ENCODE data around the gene MAP3K7. TPM values are rescaled to one million over a fixed set of nuclear protein-coding genes. Genes with fewer than 3 reads are reported as not detected.

MAP3K7 gene
- total and polyA plus RNA-seq, 2 donors (not counting 3 experiments of a cell fraction or from before 2014, with no cell fraction given), result 15.3 to 25.6 TPM

DNA sequence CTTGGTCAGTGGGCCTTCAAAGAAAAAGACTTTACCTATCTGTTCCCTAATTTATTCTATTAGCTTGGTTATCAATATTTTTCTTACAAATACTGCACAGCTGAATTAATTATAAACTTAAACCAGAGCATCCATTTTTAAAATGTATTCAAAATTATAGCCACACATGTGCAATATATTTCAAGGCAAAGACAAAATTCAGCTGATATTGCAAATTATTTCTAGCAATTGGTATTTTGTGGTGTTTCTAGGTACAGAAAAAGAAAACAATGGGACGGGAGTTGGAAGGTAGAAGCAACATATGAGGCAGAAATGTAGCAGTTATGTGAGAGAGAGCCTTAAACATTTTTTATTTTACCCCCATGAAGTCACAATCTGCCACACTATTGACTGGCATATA lies 64.9 kb downstream of the MAP3K7 start:
- H3K4me3 ChIP-seq (replicated peaks in 1 of 3; ENCODE audit: insufficient read depth in 1 of 3, low read depth in 1 of 3, low read length in 3 of 3), result no peak overlapping the region
- intact Hi-C loops (cut with micrococcal nuclease), result no loop called here
- TF ChIP-seq EZH2 (IDR thresholded peaks at IDR 0.05; ENCODE audit: borderline replicate concordance, low read depth, low read length, severe bottlenecking) (no peak), POLR2AphosphoS5 (IDR thresholded peaks at IDR 0.05; ENCODE audit: insufficient read depth, low read depth, low read length) (no peak), POLR2A (IDR thresholded peaks at IDR 0.05; ENCODE audit: low read depth, low read length) (no peak), FOS (IDR thresholded peaks at IDR 0.05; ENCODE audit: borderline replicate concordance, insufficient read depth, low read length) (no peak), GATA2 (IDR thresholded peaks at IDR 0.05; ENCODE audit: insufficient read depth, insufficient read length, low read depth, low read length) (no peak), JUN (IDR thresholded peaks at IDR 0.05; ENCODE audit: borderline replicate concordance, insufficient read depth, insufficient read length, low read depth) (no peak), MYC (IDR thresholded peaks at IDR 0.05; ENCODE audit: low read depth, low read length) (no peak)
- TF ChIP-seq, protein P1, sequence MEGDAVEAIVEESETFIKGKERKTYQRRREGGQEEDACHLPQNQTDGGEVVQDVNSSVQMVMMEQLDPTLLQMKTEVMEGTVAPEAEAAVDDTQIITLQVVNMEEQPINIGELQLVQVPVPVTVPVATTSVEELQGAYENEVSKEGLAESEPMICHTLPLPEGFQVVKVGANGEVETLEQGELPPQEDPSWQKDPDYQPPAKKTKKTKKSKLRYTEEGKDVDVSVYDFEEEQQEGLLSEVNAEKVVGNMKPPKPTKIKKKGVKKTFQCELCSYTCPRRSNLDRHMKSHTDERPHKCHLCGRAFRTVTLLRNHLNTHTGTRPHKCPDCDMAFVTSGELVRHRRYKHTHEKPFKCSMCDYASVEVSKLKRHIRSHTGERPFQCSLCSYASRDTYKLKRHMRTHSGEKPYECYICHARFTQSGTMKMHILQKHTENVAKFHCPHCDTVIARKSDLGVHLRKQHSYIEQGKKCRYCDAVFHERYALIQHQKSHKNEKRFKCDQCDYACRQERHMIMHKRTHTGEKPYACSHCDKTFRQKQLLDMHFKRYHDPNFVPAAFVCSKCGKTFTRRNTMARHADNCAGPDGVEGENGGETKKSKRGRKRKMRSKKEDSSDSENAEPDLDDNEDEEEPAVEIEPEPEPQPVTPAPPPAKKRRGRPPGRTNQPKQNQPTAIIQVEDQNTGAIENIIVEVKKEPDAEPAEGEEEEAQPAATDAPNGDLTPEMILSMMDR (IDR thresholded peaks at IDR 0.05; ENCODE audit: extremely low read depth in 1 of 2, insufficient read depth in 1 of 2, low read depth in 1 of 2, low read length in 2 of 2), result no peak
- TF ChIP-seq, protein P2, sequence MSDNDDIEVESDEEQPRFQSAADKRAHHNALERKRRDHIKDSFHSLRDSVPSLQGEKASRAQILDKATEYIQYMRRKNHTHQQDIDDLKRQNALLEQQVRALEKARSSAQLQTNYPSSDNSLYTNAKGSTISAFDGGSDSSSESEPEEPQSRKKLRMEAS (IDR thresholded peaks at IDR 0.05; ENCODE audit: insufficient read depth, insufficient read length), result no peak
- DNase-seq (ENCODE audit: low read depth, low spot score) (no peak), FAIRE-seq (no peak)
- ChIA-PET POLR2A (no interaction called here), CTCF (interaction anchor here (1.0 kb wide), 1 partner anchor 9 kb away, joined by 4 read pairs; no protein-coding TSS in a partner anchor)
- no TSS peak for BruUV-seq (replicated peaks)
- H4K20me1 ChIP-seq (replicated peaks; ENCODE audit: control insufficient read depth, extremely low read depth, insufficient read depth, low read length), result no peaks in the 10 kb centered on the region
- no peaks in the 10 kb centered on the region for H3K79me2 ChIP-seq (ENCODE audit: control insufficient read depth, insufficient read depth, low read length)
- H3K4me1 ChIP-seq (ENCODE audit: control insufficient read depth, extremely low read depth, insufficient read depth, low read length), result no peaks in the 10 kb centered on the region
- H3K27me3 ChIP-seq (ENCODE audit: control insufficient read depth in 2 of 2, insufficient read depth in 2 of 2, low read length in 2 of 2), result no peaks in the 10 kb centered on the region
- peaks cover 4 to 11% of the 10 kb centered on the region in 2 experiments for H3K36me3 ChIP-seq (ENCODE audit: control insufficient read depth in 2 of 2, extremely low read depth in 1 of 2, insufficient read depth in 2 of 2, low read length in 2 of 2)
- no peak overlapping the region for H3K9ac ChIP-seq (replicated peaks; ENCODE audit: extremely low read depth, insufficient read depth, low read length)
- H3K9me3 ChIP-seq (replicated peaks; ENCODE audit: control insufficient read depth, insufficient read depth, low read length), result no peaks in the 10 kb centered on the region
- dilution Hi-C loops (cut with MboI; ENCODE audit: extremely low pct_ligation_motif_present, low sequenced_read_pairs), result no loop called here
- H2AFZ ChIP-seq (ENCODE audit: low read depth, low read length), result no peak overlapping the region
- no peak overlapping the region for H3K4me2 ChIP-seq (ENCODE audit: insufficient read depth, low read length)
- H3K27ac ChIP-seq (ENCODE audit: insufficient read depth, low read depth, low read length), result no peak overlapping the region
- no peaks in the 10 kb centered on the region for H3K9me1 ChIP-seq (replicated peaks; ENCODE audit: control insufficient read depth, extremely low read depth, insufficient read depth, low read length)

All from endothelial cell of umbilical vein (primary cell).